ENCODE results near the gene VWC2L.

VWC2L gene

DNA sequence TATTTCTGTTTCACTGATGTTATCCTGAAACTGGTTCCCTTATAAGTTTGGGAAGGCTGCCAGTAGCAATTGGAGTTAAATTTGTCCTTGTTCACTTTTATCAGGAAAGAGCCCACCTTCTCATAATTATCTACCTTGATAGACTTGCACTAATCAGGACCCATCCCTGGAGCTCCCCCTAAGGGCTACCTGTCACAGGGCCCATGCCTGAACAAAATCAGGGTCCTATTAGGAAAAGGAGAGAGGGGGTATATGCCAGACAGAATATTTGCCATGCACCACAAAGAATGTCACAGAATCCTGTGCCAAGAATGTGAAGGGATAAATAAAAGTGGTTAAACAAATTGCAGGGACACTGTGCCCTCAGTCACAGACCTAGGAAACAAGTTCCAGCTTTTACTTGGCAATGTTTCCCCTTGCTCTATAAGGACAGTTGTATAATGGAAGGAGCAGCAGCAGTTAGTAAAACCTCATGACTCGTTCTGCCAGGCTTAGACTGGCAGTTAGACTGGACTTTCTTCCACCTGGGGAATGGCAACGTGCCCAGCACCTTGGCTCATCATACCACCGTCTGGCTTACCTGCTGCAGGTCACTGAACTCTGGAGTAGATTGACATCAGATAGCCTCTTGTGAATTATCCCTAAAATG, 32.3 kb upstream of the VWC2L start:
- POLR2A ChIA-PET: no interaction called here
- TF ChIP-seq, protein P1, sequence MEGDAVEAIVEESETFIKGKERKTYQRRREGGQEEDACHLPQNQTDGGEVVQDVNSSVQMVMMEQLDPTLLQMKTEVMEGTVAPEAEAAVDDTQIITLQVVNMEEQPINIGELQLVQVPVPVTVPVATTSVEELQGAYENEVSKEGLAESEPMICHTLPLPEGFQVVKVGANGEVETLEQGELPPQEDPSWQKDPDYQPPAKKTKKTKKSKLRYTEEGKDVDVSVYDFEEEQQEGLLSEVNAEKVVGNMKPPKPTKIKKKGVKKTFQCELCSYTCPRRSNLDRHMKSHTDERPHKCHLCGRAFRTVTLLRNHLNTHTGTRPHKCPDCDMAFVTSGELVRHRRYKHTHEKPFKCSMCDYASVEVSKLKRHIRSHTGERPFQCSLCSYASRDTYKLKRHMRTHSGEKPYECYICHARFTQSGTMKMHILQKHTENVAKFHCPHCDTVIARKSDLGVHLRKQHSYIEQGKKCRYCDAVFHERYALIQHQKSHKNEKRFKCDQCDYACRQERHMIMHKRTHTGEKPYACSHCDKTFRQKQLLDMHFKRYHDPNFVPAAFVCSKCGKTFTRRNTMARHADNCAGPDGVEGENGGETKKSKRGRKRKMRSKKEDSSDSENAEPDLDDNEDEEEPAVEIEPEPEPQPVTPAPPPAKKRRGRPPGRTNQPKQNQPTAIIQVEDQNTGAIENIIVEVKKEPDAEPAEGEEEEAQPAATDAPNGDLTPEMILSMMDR (IDR thresholded peaks at IDR 0.05; ENCODE audit: control extremely low read depth, extremely low read depth, low read depth, missing control alignments): no peak
- DNase-seq (ENCODE audit: extremely low spot score): no peak
- CTCF ChIA-PET: interaction anchor here (1.6 kb wide), 1 partner anchor 17 kb away, joined by 5 read pairs; no protein-coding TSS in a partner anchor

- ChIA-PET CTCF (no interaction called here), POLR2A (no interaction called here)
- TF ChIP-seq, protein P1 (IDR thresholded peaks at IDR 0.05; ENCODE audit: control extremely low read depth, extremely low read depth, low read depth, missing control alignments): no peak
- DNase-seq (ENCODE audit: extremely low spot score): no peak
Observed at GRCh38 chr2:214379227-214379626, 31.6 kb upstream of the VWC2L start.

- CTCF ChIA-PET: no interaction called here
- TF ChIP-seq, protein P1 (IDR thresholded peaks at IDR 0.05; ENCODE audit: control extremely low read depth, extremely low read depth, low read depth, missing control alignments): no peak
- DNase-seq (ENCODE audit: extremely low spot score): no peak
- POLR2A ChIA-PET: no interaction called here
Observed at GRCh38 chr2:214380681-214381080, 30.2 kb upstream of the VWC2L start.

DNA sequence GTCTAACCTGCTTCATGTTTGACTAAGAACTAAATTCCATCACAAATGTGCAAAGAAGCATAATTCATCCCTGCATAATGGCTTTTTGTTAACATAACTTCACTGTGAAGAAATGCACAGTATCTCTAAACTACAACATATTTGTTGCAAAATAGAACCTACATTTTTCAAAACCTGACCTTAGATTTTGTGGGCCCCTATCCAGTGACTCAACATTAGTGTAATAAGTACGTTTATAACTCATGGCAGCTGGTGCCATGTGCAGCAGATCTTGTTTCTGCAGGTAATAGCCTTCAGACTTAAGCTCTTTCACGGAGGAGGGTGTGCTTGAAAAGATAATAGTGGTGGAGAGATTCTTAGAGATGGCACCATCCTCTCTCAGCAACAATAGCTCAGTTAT, 28.6 kb upstream of the VWC2L start:
- DNase-seq (ENCODE audit: extremely low spot score): no peak
- ChIA-PET POLR2A (no interaction called here), CTCF (no interaction called here)
- TF ChIP-seq, protein P1 (IDR thresholded peaks at IDR 0.05; ENCODE audit: control extremely low read depth, extremely low read depth, low read depth, missing control alignments): no peak

DNA sequence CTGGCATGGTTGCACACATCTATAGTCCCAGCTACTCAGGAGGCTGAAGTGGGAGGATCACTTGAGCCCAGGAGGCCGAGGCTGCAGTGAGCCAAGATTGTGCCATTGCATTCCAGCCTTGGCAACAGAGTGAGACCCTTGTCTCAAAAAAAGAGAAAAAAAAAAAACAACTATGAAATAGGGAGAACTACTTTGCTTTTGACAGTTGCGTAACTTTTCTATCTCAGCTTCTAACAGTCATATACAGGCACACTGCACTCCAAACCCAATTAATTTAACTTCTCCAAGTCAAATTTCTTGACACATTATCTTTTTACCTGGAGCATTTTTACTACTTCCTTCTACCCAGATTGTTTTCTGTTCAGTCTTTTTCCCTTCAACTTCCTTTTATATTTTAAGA, 24.1 kb upstream of the VWC2L start:
- ChIA-PET CTCF (no interaction called here), POLR2A (no interaction called here)
- DNase-seq (ENCODE audit: extremely low spot score): no peak
- TF ChIP-seq, protein P1 (IDR thresholded peaks at IDR 0.05; ENCODE audit: control extremely low read depth, extremely low read depth, low read depth, missing control alignments): no peak

DNA sequence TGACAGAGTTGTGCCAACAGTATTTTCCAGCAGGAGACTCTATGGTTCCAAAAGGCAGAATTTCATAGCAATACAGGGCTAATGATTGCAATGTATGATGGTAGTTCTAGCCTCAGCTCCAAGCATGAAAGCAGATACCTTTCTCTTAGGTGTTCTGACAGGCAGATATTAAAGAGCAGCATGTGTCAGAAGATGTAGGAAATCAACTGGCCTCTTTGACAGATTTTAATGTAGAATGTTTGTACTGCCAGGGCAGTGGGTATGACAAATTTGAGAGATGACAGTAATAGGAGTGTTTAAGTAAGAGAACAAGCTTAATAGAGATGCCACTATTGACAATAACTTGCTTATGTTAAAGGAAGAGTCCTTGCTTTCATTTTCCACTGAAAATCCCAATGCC, 21.5 kb upstream of the VWC2L start:
- no peak for DNase-seq (ENCODE audit: extremely low spot score)
- POLR2A ChIA-PET: no interaction called here
- TF ChIP-seq, protein P1 (IDR thresholded peaks at IDR 0.05; ENCODE audit: control extremely low read depth, extremely low read depth, low read depth, missing control alignments): no peak
- CTCF ChIA-PET: interaction anchor here (1.5 kb wide), 1 partner anchor 8 kb away, joined by 3 read pairs; no protein-coding TSS in a partner anchor
